ENCODE results near the gene PPFIA1.

- TF ChIP-seq, protein P1, sequence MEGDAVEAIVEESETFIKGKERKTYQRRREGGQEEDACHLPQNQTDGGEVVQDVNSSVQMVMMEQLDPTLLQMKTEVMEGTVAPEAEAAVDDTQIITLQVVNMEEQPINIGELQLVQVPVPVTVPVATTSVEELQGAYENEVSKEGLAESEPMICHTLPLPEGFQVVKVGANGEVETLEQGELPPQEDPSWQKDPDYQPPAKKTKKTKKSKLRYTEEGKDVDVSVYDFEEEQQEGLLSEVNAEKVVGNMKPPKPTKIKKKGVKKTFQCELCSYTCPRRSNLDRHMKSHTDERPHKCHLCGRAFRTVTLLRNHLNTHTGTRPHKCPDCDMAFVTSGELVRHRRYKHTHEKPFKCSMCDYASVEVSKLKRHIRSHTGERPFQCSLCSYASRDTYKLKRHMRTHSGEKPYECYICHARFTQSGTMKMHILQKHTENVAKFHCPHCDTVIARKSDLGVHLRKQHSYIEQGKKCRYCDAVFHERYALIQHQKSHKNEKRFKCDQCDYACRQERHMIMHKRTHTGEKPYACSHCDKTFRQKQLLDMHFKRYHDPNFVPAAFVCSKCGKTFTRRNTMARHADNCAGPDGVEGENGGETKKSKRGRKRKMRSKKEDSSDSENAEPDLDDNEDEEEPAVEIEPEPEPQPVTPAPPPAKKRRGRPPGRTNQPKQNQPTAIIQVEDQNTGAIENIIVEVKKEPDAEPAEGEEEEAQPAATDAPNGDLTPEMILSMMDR (conservative IDR thresholded peaks at IDR 0.05): no peak
- TF ChIP-seq EZH2 (IDR thresholded peaks at IDR 0.05; ENCODE audit: low read depth): no peak
Measured at GRCh38 chr11:70376621-70377020, 106.1 kb downstream of the PPFIA1 start.
